ENCODE results near the gene BEND3.

- TF ChIP-seq EP300 (IDR thresholded peaks at IDR 0.05) = no peak
- no peak for TF ChIP-seq CTCF (IDR thresholded peaks at IDR 0.05)
- no peak for TF ChIP-seq POLR2A (IDR thresholded peaks at IDR 0.05)
These were observed 83.3 kb downstream of the BEND3 start for GRCh38 chr6:107032051-107032450.

Measured in upper lobe of left lung (tissue), 4 donors.